H1 (cell line): ENCODE data around the gene APOL1. TPM values are rescaled to one million over a fixed set of nuclear protein-coding genes. Genes with fewer than 3 reads are reported as not detected.

Experiments used
- CHD7 ChIP-seq: fragments of 300-600 bp; sonication (generic); IDR thresholded peaks from 2 replicates; pipeline ENCODE4 v1.7.1; 2012; ENCODE audit warnings: low read length, moderate library complexity, mild to moderate bottlenecking, inconsistent platforms; ENCODE audit not compliant: insufficient replicate concordance
- CTCF ChIP-seq, 3 experiments: IDR thresholded peaks; 1 replicate in 2 of 3; 2 replicates in 1 of 3; pipeline versions ENCODE4 v1.5.1 to v1.6.1; 2011; ENCODE audit warnings: low read length in 3 of 3, mild to moderate bottlenecking in 3 of 3, inconsistent platforms in 2 of 3, low read depth in 1 of 3, moderate library complexity in 1 of 3; ENCODE audit not compliant: insufficient read depth in 1 of 3; ENCODE audit errors: control extremely low read depth in 1 of 3
- EP300 ChIP-seq, 2 experiments: IDR thresholded peaks; 1 replicate in 1 of 2; 2 replicates in 1 of 2; pipeline ENCODE4 v1.6.1; 2011 to 2012; ENCODE audit warnings: low read depth in 2 of 2, low read length in 2 of 2, mild to moderate bottlenecking in 2 of 2, borderline replicate concordance in 1 of 2, inconsistent platforms in 1 of 2, moderate library complexity in 1 of 2
- HDAC2 ChIP-seq, 2 experiments: fragments of 300-600 bp in 1 of 2; sonication (generic) in 1 of 2; IDR thresholded peaks; 2 replicates each; pipeline ENCODE4 v1.6.1; 2011 to 2012; ENCODE audit warnings: low read depth in 2 of 2, low read length in 2 of 2, mild to moderate bottlenecking in 2 of 2, moderate library complexity in 2 of 2, borderline replicate concordance in 1 of 2, inconsistent platforms in 1 of 2
- KDM5A ChIP-seq: fragments of 200-600 bp; IDR thresholded peaks from 2 replicates; pipeline ENCODE4 v1.7.1; 2012; ENCODE audit warnings: mild to moderate bottlenecking, low read length, inconsistent platforms, mixed read lengths
- PHF8 ChIP-seq: fragments of 200-600 bp; sonication (generic); conservative IDR thresholded peaks from 2 replicates; pipeline ENCODE4 v1.7.1; 2012; ENCODE audit warnings: low read depth, mild to moderate bottlenecking, inconsistent platforms, low read length, moderate library complexity
- polyA plus RNA-seq, 7 experiments: library from polyadenylated mRNA; depleted of rRNA in 3 of 7; stranded (reverse) in 5 of 7; unstranded in 2 of 7; fragments of >200 nt in 5 of 7; fragments of 200-250 nt in 2 of 7; gene quantifications; 1 replicate in 5 of 7; 2 replicates in 1 of 7; 4 replicates in 1 of 7; pipeline versions ENCODE4 v1.2.1 to v1.2.3, GENCODE V29; 2011 to 2013; ENCODE audit warnings: missing spikeins in 2 of 7, mixed read lengths in 2 of 7
- total RNA-seq: library from RNA; stranded (reverse); fragmentation: NEBNext Ultra II Directional; extraction: Animal tissue kit (Norgen Biotek cat#: 25700); gene quantifications from 2 replicates; pipeline ENCODE4 v1.2.1, GENCODE V29; 2021

APOL1 gene
- total and polyA plus RNA-seq, 2 of the 8 experiments (the other 6 are each of a cell fraction or from before 2014, with no cell fraction given) = not detected

- TF ChIP-seq CTCF (IDR thresholded peaks at IDR 0.05; ENCODE audit: control extremely low read depth in 1 of 3, insufficient read depth in 1 of 3, low read depth in 1 of 3, low read length in 3 of 3) (no peak), CHD7 (no peak), PHF8 (no peak), KDM5A (no peak), HDAC2 (IDR thresholded peaks at IDR 0.05; ENCODE audit: borderline replicate concordance in 1 of 2, low read depth in 2 of 2, low read length in 2 of 2) (no peak), EP300 (IDR thresholded peaks at IDR 0.05; ENCODE audit: borderline replicate concordance in 1 of 2, low read depth in 2 of 2, low read length in 2 of 2) (no peak)
These were observed 44.0 kb upstream of the APOL1 start (continued) for GRCh38 chr22:36208914-36209313.
